Parietal lobe (tissue), 1 donor: Measurements from ENCODE around the gene BCAS2. TPM values are rescaled to one million over a fixed set of nuclear protein-coding genes. Genes with fewer than 3 reads are reported as not detected.

ENCODE experiments used
- total RNA-seq: library from RNA; depleted of rRNA; stranded (reverse); fragments of >200 nt; gene quantifications from one replicate; pipeline ENCODE4 v1.2.3, GENCODE V29; 2014

Gene BCAS2
- 36.6 TPM for total RNA-seq

GRCh38 chr1:114581335-114582287 lies at the start of gene BCAS2:
Gene BCAS2, minus strand, starts transcription at chr1:114581615. Its CDS starts 24 bp downstream, at chr1:114581591.

Other genes starting within 250 kb of the BCAS2 start
- gene TRIM33, start 70.4 kb downstream of the BCAS2 start, total RNA-seq = 137 TPM
- gene DENND2C, start 88.4 kb upstream of the BCAS2 start, total RNA-seq = 0.94 TPM
- gene AMPD1, start 113.9 kb upstream of the BCAS2 start, total RNA-seq = not detected
- gene NRAS, start 135.2 kb upstream of the BCAS2 start, total RNA-seq = 47.0 TPM
- gene CSDE1, start 176.4 kb upstream of the BCAS2 start, total RNA-seq = 501 TPM
- gene SIKE1, start 199.1 kb upstream of the BCAS2 start, total RNA-seq = 93.0 TPM